Peyer's patch (tissue), 4 donors: ENCODE data around the gene MDH1.

Experiments
- POLR2A ChIP-seq, 2 donors: fragments of 450-650 bp; IDR thresholded peaks; one replicate each; pipeline ENCODE4 v1.5.1; 2017; ENCODE audit warnings: antibody characterized with exemption in 2 of 2, mild to moderate bottlenecking in 2 of 2, moderate library complexity in 2 of 2
- TF ChIP-seq, protein P1 (sequence below), 6 experiments: fragments of 450-650 bp in 4 of 6; fragments of 200-600 bp in 2 of 6; sonication (generic) in 1 of 6; IDR thresholded peaks; one replicate each; pipeline ENCODE4 v1.5.1; 2017 to 2019; ENCODE audit warnings: antibody characterized with exemption in 6 of 6, mild to moderate bottlenecking in 3 of 6, moderate library complexity in 1 of 6

DNA sequence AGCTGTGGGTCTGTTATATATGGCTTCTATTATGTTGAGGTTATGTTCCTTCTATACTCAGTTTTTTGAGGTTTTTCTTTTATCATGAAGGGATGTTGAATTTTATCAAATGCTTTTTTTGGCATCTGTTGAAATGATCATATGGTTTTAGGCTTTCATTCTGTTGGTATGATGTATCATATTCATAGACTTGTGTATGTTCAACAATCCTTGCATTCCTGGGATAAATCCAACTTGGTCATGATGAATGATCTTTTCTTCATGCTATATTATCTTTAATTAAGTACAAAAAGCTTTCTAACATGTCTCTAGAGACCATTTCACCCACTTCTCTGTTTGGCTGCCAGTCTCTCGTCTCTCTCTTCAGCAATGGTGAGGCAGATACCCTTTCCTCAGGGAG, 54.2 kb downstream of the MDH1 start:
- no peak for TF ChIP-seq POLR2A (IDR thresholded peaks at IDR 0.05)
- TF ChIP-seq, protein P1, sequence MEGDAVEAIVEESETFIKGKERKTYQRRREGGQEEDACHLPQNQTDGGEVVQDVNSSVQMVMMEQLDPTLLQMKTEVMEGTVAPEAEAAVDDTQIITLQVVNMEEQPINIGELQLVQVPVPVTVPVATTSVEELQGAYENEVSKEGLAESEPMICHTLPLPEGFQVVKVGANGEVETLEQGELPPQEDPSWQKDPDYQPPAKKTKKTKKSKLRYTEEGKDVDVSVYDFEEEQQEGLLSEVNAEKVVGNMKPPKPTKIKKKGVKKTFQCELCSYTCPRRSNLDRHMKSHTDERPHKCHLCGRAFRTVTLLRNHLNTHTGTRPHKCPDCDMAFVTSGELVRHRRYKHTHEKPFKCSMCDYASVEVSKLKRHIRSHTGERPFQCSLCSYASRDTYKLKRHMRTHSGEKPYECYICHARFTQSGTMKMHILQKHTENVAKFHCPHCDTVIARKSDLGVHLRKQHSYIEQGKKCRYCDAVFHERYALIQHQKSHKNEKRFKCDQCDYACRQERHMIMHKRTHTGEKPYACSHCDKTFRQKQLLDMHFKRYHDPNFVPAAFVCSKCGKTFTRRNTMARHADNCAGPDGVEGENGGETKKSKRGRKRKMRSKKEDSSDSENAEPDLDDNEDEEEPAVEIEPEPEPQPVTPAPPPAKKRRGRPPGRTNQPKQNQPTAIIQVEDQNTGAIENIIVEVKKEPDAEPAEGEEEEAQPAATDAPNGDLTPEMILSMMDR (IDR thresholded peaks at IDR 0.05) = no peak
